ENCODE results near the gene TMEM192.
"Not testable (repeated sequence)": the region's sequence is repeated elsewhere in the genome, so short reads cannot be mapped to it uniquely, and the experiment has no call there.

Gene TMEM192

GRCh38 chr4:165092187-165092586, 20.5 kb downstream of the TMEM192 start:
- DNase-seq (ENCODE audit: low spot score), result not testable (repeated sequence)

GRCh38 chr4:165088366-165088765, 24.3 kb downstream of the TMEM192 start:
- no peak for DNase-seq (ENCODE audit: low spot score)

- no peak for DNase-seq (ENCODE audit: low spot score)
These were observed 26.7 kb downstream of the TMEM192 start for GRCh38 chr4:165085946-165086345.

- DNase-seq (ENCODE audit: low spot score), result not testable (repeated sequence)
These were observed 27.9 kb downstream of the TMEM192 start for GRCh38 chr4:165084787-165085186.

GRCh38 chr4:165079476-165079875, 33.2 kb downstream of the TMEM192 start:
- DNase-seq (ENCODE audit: low spot score), result no peak

- DNase-seq (ENCODE audit: low spot score), result no peak
These were observed 35.6 kb downstream of the TMEM192 start for GRCh38 chr4:165077034-165077578.

GRCh38 chr4:165073346-165073745, 39.3 kb downstream of the TMEM192 start:
- not testable (repeated sequence) for DNase-seq (ENCODE audit: low spot score)

GRCh38 chr4:165070560-165070959, 42.1 kb downstream of the TMEM192 start:
- DNase-seq (ENCODE audit: low spot score), result no peak

- no peak for DNase-seq (ENCODE audit: low spot score)
These were observed 51.7 kb downstream of the TMEM192 start for GRCh38 chr4:165060938-165061337.

GRCh38 chr4:165059386-165059785, 53.3 kb downstream of the TMEM192 start:
- no peak for DNase-seq (ENCODE audit: low spot score)

GRCh38 chr4:165058666-165059065, 54.0 kb downstream of the TMEM192 start:
- no peak for DNase-seq (ENCODE audit: low spot score)

GRCh38 chr4:165055601-165056000, 57.1 kb downstream of the TMEM192 start:
- no peak for DNase-seq (ENCODE audit: low spot score)

- no peak for DNase-seq (ENCODE audit: low spot score)
These were observed 59.0 kb downstream of the TMEM192 start, which contains the start of gene TRIM75 for GRCh38 chr4:165053645-165054044. Gene TRIM75, plus strand, starts transcription at chr4:165053866. Its CDS starts 5,282 bp downstream, at chr4:165059148.

- DNase-seq (ENCODE audit: low spot score), result no peak
These were observed 60.0 kb downstream of the TMEM192 start for GRCh38 chr4:165052627-165053026.

GRCh38 chr4:165048170-165048569, 64.5 kb downstream of the TMEM192 start:
- no peak for DNase-seq (ENCODE audit: low spot score)

GRCh38 chr4:165031436-165032211, 81.0 kb downstream of the TMEM192 start, which contains the start of gene TRIM60:
Gene TRIM60, plus strand, starts transcription at chr4:165031999. Its CDS starts 8,074 bp downstream, at chr4:165040073.
- DNase-seq (ENCODE audit: low spot score), result no peak

GRCh38 chr4:165027762-165028402, 84.8 kb downstream of the TMEM192 start:
- no peak for DNase-seq (ENCODE audit: low spot score)

GRCh38 chr4:165025782-165026181, 86.9 kb downstream of the TMEM192 start:
- not testable (repeated sequence) for DNase-seq (ENCODE audit: low spot score)
